NCI-H2196 treated with DMSO at 0.1 percent for 48 hours (cell line): ENCODE results near the gene CRYBB1.
"Not testable (repeated sequence)": the region's sequence is repeated elsewhere in the genome, so short reads cannot be mapped to it uniquely, and the experiment has no call there.

ENCODE experiments used
- DNase-seq: peaks from one replicate; lab custom pipeline; 2025; ENCODE audit not compliant: unreplicated experiment; lab: John Stamatoyannopoulos, UW

CRYBB1 gene

DNA sequence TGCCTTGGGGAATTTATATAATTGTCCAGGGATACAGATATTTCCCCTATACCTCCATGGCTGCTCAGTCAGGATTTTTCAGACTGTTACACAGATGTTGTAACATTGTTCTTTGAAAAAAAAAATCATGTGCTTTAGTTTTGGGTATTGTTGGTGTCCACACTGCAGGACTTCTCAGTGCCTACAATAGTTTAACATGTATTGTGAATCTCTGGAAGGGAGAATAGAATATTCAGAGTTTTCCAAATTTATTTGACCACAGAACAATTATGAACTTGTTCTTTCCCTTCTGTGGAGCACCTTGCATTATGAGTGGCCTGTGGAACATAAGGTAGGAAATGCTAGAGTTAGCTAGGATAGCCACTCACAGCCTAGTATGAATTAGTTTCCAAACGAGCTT, 18.5 kb upstream of the CRYBB1 start:
- no peak for DNase-seq

DNA sequence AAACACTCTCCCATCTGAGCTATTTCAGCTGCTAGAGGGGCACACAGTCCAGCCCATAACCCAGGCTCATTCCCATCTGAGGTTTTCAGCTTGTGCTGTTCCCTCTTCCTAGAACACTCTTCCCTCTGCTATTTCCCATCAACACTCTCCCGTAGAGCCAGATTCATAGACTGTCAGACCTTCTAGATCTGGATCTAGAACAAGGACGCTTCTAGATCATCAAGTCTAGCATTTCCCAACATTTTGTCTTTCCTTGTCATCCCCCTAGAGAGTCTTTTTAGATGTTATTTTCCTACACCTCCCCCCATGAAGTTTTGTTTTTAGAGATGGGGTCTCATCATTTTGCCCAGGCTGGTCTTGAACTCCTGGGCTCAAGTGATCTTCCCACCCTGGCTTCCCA, 17.3 kb upstream of the CRYBB1 start:
- no peak for DNase-seq

DNA sequence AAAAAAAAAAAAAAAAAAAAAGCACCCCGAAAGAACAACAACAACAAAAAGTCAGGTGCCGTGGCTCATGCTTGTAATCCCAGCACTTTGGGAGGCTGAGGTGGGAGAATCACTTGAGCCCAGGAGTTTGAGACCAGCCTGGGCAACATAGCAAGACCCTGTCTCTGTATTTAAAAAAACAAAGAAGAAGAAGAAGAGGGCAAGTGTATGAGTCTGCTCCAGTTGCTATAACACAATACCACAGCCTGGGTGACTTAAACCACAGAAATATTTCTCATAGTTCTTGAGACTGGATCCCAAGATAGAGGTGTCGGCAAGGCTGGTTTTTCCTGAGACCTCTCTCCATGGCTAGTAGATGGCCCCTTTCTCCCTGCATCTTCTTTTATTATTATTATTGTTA, 16.4 kb upstream of the CRYBB1 start:
- no peak for DNase-seq

DNA sequence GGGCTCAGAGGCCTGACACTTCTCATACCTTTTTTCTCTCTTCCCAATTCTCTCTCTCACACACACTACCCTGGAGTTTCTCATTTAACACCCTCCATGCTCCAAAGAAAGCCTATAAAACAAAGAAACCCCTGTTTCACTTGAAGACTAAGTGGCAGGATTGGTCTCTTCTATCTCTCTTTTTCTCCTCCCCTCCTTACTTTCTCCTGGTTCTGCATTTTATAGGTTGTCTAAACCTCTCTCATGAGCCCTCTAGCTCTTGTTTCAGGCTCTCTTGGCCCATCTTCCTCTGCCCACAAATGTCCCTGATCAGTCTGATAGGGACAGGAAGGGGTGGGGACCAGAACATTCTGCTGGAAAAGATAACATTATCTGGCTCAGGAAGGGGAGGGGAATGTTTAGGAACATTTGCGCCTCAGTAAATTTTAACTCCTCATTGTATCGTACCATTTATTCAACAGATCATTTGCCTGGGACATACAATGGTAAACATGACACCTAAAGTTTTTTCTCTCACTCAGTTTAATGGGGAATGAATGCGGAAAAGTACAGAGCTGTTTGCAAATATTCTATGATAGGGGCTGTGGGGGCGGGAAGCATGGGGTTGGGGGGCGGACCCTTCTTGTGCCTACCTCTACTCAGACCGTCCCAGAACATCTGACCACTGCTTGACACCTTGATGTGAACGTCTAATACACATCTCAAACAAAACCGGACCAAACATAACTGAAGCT, 14.8 kb upstream of the CRYBB1 start:
- no peak for DNase-seq

DNA sequence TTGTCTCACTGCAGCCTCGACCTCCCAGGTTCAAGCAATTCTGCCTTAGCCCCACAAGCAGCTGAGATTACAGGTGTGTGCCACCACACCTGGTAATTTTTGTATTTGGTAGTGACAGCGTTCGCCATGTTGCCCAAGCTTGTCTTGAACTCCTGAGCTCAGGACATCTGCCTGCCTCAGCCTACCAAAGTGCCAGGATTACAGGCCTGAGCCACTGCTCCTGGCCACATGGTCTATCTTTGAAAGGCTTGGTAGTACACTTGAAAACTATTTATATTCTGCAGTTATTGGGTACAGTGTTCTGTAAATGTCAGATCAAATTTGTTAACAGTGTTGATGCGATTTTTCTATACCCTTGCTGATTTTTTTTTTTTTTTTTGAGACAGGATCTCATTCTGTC, 13.5 kb upstream of the CRYBB1 start:
- no peak for DNase-seq

DNA sequence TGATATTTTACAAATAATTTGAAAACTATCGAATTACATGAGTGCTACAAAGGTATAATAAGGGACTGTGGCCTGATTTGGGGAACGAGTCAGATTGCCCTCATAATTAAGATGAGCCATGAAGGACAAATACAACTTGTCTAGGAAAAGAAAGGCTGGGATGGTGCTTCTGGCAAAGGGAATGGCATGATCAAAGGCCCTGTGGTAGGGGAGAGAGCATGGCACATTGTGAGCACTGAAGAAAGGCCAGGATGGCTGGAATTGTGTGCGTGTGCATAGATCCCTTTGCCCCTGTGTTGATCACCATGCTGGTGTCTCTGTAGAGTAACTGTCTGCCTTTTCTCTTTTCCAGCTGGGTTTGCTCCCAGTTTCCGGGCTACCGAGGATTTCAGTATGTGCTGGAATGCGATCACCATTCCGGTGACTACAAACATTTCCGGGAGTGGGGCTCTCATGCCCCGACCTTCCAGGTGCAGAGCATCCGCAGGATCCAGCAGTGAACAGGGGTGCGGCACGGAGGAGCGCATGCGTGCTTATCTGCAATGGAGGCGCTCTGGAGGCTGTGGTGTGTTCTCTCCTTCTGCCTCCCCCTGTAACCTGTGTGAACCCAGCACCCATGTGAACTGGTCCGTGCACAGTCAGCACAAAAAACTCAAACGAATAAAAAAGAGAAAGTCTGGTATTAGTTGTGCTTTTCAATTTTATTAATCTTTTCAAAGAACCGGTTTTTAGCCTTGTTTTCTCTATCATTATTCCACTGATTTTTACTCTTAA, 12.3 kb upstream of the CRYBB1 start:
- DNase-seq, result no peak

DNA sequence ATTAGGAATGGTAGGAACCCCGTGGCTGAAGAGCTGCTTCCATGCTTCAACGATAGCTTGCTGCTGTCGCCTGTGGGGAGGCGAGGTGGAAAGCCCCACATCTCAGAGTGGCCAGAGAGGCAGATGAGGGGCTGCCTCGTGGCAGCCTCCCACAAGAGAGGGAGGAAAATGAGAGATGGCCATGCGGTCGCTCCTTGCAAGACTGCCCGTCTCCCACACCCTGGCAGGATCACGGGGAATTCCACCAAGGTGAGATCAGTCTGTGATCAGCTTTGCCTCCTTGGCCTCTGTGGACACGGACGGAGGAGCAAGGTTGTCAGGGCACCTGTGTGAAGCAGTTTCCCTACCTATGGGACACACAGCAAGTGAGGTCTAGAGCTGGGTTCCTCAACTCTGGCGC, 7.0 kb upstream of the CRYBB1 start:
- no peak for DNase-seq

DNA sequence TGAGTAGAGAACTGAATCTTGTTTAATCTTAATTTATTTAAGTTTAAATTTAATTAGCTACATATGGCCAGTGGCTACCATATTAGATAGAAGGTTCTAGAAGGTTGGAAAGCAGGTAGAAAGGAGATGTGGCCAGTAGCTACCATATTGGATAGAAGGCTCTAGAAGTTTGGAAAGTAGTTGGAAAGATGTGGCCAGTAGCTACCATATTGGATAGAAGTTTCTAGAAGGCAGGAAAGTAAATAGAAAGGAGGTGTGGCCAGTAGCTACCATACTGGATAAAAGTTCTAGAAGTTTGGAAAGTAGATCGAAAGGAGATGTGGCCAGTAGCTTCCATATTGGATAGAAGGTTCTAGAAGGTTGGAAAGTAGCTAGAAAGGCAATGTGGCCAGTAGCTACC, 6.2 kb upstream of the CRYBB1 start:
- no peak for DNase-seq

DNA sequence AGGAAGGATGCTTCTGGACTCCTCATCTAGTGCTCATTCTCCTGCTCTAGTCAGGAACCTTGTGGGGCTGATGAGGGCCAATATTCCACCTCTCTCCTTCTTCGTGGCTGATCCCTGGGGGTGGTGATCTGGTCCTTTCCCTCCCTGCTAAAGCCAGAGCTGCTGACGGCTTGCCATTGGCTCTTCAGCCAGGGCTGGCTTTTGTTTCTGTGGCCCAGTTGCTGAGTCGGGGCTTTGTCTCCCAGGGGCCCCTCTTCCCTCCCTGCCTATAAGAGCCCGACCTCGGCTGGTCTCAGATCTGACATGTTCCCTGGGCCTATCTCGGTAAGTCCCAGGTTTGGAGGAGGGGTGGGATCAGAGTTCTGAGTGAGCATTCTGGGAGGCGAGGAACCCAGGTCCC, 3.8 kb upstream of the CRYBB1 start, which contains the start of gene CRYBA4:
Gene CRYBA4, plus strand, starts transcription at position 301 of the 400 bp plus-strand sequence. CDS start 634 bp downstream, outside the sequence.
- no peak for DNase-seq

DNA sequence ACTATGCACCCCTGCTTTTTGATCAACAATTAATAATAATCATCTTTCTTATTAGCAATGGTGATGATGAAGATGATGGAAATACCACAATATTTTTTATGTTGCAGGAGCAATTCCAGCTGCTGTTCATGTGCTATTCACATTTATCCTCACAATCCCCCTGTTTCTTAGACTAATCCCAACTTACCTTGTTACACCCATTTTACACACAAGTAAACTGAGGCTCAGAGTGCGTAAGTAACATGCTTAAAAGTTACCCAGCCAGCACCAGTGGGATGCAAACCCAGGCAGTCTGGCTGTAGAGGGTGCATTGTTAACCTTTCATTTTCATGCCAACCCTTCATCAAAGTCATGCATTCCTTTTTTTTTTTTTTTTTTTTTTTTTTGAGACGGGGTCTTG, 2.4 kb upstream of the CRYBB1 start:
- DNase-seq, result no peak

DNA sequence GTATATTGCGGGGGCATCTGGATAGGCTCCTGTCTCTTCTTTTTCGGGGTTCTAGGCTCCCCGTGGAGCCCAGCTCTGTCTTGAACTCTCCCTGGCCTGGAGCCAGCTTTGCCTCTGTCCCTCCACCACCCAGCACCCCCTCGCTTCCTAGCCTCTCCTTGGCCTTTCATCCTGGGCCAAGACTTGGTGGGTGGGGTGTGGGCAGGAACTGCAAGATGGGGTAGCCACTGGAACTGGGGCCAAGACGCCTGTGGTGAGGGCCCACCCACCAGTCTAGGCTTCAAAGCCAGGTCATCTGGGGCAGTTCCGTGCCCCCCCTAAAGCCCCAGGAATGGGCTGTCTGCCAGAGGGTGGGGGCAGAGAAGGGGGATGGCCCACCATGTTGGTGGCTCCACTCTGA, 1.7 kb upstream of the CRYBB1 start:
- DNase-seq, result no peak

DNA sequence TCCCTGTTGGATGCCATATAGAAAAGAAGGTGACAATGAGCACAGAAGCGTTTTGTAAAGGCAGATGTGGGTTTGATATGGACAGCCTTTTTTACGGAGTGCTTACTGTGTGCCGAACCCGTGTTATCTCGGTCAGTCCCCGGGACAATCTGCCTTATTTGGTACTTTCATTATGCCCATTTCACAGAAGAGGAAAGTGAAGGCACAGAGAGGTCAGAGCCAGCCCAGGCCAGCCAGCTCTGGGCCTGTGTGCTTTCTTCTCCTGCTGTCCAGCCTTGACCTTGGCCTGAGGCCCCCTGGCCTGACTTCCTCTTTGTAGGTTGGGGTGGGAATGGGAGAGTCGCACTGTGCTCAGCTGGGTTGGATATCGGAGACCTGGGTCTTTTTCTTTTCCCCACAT, 628 bp upstream of the CRYBB1 start:
- no peak for DNase-seq

DNA sequence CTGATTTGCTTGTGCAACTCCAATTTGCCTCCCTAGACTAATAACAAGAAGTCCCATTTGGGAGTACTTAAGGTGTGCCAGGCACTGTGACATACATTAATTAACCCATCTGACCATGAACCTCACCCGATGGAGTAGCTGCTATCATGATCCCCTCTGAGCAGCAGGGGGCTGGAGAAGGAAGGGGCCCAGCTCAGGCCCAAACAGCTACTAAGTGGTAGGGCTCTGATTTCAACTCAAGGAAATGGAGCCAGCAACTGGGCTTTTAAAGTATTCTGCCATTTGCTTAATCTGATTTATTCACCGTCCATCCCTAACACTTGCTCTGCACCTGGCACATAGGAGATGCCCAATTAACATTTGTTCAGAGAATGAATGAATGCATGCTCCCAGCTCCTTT, 1.2 kb downstream of the CRYBB1 start:
- no peak for DNase-seq

DNA sequence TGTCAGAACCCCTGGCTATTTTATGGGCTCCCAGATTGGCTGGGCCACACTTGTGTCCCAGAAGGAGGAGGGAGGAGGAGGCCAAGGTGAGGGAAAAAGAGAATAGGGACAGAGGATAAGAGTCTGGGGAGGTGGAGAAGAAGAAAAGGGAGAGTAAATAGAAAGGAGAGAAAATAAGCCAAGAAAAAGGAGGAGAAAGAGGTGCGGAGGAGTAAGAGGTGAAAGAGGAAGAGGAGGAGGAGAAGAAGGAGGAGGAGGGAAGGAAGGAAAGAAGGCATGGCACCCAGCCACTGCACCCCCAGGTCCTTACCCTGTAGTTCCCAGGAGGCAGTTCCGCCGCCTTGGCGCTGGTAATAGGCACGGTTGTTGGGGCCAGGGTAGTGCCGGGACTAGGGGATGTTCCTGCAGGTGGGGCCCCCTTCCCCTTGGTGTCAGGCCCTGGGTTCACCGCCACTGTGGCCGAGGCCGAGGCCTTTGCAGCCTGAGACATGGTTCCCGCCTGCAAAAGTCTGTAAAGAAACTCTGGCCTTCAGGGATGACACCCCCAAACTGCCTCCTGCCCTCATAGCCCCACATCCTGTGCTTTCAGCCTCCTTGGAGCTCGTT, 1.9 kb downstream of the CRYBB1 start:
- no peak for DNase-seq

DNA sequence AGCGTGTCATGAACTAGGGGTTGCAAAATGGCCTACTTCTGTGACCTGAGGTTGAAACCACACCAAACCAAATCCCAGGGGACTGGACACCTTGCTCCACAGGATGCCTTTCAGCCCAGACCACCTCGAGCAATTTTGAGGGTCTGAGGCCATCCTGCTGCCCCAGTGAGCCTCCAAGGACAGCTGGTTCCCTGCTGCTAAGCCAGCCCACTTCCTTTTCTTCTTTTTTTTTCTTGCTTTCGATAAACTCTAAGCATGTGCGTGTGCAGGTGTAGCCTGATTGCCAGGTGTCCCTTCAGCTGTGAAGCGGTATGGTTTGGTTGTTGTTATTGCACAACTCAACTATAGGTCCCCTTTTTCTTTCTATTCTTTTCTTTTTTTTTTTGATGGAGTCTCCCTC, 2.7 kb downstream of the CRYBB1 start:
- no peak for DNase-seq

DNA sequence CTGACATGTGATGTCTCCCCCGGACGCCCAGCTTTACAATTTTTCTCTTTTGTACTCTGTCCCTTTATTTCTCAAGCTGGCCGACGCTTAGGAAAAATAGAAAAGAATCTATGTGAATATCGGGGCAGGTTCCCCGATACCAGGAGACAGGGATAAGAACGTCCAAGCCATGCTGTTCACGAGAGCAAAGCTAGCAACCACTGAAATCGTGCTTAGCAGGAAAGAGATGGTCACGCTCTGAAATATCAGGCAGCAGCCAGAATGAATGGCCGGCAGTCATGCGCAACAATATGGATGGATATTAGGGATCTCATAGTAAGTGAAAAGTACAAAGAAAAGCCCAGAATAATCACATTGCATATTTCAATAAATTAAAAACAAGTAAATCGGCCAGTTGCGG, 3.5 kb downstream of the CRYBB1 start:
- no peak for DNase-seq

DNA sequence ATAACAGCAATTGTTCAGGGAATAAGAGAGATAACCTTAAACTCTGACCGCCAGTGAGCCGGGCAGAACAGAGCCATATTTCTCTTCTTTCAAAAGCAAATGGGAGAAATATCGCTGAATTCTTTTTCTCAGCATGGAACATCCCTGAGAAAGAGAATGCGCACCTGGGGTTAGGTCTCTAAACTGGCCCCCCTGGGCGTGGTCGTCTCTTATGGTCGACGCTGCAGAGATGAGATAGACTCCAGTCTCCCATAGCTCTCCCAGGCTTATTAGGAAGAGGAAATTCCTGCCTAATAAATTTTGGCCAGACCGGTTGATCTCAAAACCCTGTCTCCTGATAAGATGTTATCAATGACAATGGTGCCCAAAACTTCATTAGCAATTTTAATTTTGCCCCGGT, 4.1 kb downstream of the CRYBB1 start:
- DNase-seq, result not testable (repeated sequence)

DNA sequence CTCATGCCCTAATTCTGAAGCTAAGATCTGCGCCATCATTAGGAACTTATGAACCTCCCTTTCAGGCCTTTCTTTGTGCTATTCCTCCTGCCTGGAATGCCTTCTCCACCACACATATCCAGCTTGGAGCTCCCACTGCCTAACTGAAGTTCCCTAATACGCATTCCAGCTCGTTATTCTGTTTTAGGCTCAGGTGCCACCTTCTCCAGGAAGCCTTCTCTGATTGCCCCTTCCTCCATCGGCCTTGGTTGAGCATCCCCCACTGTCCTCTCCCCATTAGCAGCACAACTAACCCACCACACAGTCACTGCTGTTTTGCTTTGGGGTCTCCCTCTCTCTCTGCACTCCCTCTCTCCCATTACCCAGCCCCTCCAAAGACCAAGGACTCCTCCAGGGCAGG, 5.2 kb downstream of the CRYBB1 start:
- DNase-seq, result no peak

DNA sequence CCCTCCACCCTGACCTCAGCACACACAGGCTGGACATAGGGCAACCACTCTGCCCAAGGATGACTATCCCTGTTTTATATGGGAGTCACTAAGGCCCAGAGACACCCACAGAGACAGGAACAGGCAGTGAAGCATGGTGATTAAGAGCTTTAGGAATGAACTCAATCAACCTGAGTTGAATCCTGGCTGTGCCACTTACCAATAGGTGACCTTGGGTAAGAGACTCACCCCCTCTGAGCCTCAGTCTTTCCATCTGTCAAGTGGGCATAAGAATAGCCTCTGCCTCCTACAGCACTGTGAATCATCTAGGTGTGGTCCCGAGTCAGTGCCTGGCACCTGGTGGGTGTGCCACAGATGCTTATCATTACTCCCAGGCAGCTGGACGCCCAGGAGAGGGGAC, 6.8 kb downstream of the CRYBB1 start:
- DNase-seq, result no peak

DNA sequence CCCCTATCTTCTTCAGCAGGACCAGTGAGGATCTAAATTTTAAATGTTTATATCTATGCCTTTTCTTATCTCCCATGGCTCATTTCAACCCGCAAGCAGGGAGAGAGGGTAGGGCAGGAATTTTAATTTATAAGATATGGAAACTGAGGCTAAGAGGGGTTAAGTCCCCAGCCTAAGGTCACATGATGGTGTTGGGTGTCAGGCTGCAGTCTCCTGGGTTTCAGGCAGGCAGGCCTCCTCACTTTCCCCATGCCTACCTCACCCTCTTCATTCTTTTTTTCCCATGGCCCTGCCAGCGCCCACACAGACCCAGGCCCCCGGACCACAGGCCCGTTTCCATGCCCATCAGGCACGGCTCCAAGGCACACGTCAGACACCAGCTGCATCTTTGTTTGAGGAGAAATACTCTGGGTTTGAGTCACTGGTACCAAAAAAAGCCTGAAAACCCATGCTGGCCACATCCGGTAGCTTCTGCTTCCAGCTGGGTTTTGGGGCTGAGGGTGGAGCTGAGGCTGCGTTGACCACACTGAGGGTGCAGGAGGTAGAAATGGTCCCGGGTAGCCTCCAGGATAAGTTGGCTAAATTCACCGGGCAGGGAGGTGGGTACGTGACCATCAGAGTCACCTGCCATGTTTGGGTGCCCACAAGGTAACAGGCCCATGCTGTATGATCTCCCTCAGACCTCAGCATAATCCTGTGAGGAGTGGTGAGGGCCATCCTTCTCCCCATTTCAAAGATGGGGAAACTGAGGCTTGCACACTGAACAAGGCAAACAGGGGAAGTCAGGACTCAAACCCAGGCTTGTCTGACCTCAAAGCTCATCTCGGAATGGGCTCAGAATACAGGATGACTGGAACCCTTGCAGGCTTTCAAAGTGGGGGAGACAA, 7.5 kb downstream of the CRYBB1 start:
- DNase-seq, result no peak

DNA sequence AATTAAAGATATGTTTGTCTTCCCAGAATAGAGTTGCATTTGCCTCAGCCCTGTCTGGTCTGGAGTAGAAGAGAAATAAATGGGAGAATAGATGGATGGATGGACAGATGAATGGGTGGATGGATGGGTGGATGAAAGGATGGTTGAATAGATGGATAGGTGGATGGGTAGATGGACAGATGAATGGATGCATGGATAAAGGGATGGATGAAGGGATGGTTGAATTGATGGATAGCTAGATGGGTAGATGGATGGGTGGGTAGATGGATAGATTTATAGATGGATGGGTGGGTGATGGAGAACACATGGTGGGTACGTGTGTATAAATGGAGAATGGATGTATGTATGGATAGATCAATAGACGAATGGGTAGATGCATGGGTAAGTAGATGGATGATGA, 8.5 kb downstream of the CRYBB1 start:
- DNase-seq, result no peak
